BE2C (cell line): Measurements from ENCODE around the gene ZNF581.

Experiments used
- DNase-seq: peaks from one replicate; pipeline ENCODE4 v3.0.0-alpha.2; 2020
- H3K27me3 ChIP-seq: fragments of 250-450 bp; sonication (Bioruptor Pico); 2 replicates; pipeline ENCODE4 v1.5.1; 2020; ENCODE audit warnings: mild to moderate bottlenecking
- H3K36me3 ChIP-seq: fragments of 250-450 bp; sonication (Bioruptor Pico); 2 replicates; pipeline ENCODE4 v1.5.1; 2020; ENCODE audit warnings: mild to moderate bottlenecking
- H3K4me1 ChIP-seq: fragments of 250-450 bp; sonication (Bioruptor Pico); 2 replicates; pipeline ENCODE4 v1.5.1; 2020
- H3K4me3 ChIP-seq: 2 replicates; pipeline ENCODE4 v1.5.1; 2011; ENCODE audit warnings: low read depth, low read length
- H3K9me3 ChIP-seq: fragments of 250-450 bp; sonication (Bioruptor Pico); 2 replicates; pipeline ENCODE4 v1.5.1; 2020
- CTCF ChIP-seq: IDR thresholded peaks from 2 replicates; pipeline ENCODE4 v1.5.1; 2012; ENCODE audit warnings: mild to moderate bottlenecking, low read depth, low read length

ZNF581 gene

GRCh38 chr19:55606471-55606787 is 37.0 kb upstream of the ZNF581 start:
- no peaks in the 10 kb centered on the region for H3K9me3 ChIP-seq
- no peak for DNase-seq
- peak overlapping the region; percentile 90 for H3K4me3 ChIP-seq
- H3K27me3 ChIP-seq: no peaks in the 10 kb centered on the region
- H3K36me3 ChIP-seq: peaks cover 7% of the 10 kb centered on the region
- TF ChIP-seq CTCF: no peak
- no peaks in the 10 kb centered on the region; the same call in 1 of the 2 replicates for H3K4me1 ChIP-seq

GRCh38 chr19:55606817-55607216 is 36.6 kb upstream of the ZNF581 start:
- H3K9me3 ChIP-seq: no peaks in the 10 kb centered on the region
- H3K4me1 ChIP-seq: no peaks in the 10 kb centered on the region; the same call in 1 of the 2 replicates
- TF ChIP-seq CTCF: no peak
- peaks cover 7% of the 10 kb centered on the region for H3K36me3 ChIP-seq
- no peaks in the 10 kb centered on the region for H3K27me3 ChIP-seq
- H3K4me3 ChIP-seq: no peak overlapping the region; the same call in 1 of the 2 replicates
- DNase-seq: no peak

GRCh38 chr19:55609326-55609725 is 34.1 kb upstream of the ZNF581 start:
- H3K4me1 ChIP-seq: no peaks in the 10 kb centered on the region; the same call in 1 of the 2 replicates
- no peaks in the 10 kb centered on the region for H3K27me3 ChIP-seq
- H3K4me3 ChIP-seq: no peak overlapping the region
- DNase-seq: no peak
- TF ChIP-seq CTCF: no peak
- peaks cover 7% of the 10 kb centered on the region for H3K36me3 ChIP-seq
- H3K9me3 ChIP-seq: no peaks in the 10 kb centered on the region

- no peak for TF ChIP-seq CTCF
- H3K9me3 ChIP-seq: no peaks in the 10 kb centered on the region
- H3K4me3 ChIP-seq: no peak overlapping the region
- H3K36me3 ChIP-seq: peaks cover 17% of the 10 kb centered on the region
- H3K27me3 ChIP-seq: no peaks in the 10 kb centered on the region
- no peak for DNase-seq
- H3K4me1 ChIP-seq: no peaks in the 10 kb centered on the region; the same call in 1 of the 2 replicates
Measured at GRCh38 chr19:55611300-55611982, 32.0 kb upstream of the ZNF581 start.

- no peak for DNase-seq
Measured at GRCh38 chr19:55611983-55612645, 31.3 kb upstream of the ZNF581 start.

More at GRCh38 chr19:55611983-55612645, 31.3 kb upstream of the ZNF581 start:
- no peak overlapping the region for H3K4me3 ChIP-seq
- H3K36me3 ChIP-seq: peaks cover 15% of the 10 kb centered on the region
- H3K27me3 ChIP-seq: no peaks in the 10 kb centered on the region
- H3K4me1 ChIP-seq: no peaks in the 10 kb centered on the region
- TF ChIP-seq CTCF: no peak
- H3K9me3 ChIP-seq: no peaks in the 10 kb centered on the region
